GM19240 (cell line): ENCODE results near the gene AACS.
A peak's percentile ranks its signal among the peaks of the same experiment; 100 is the strongest.

Experiments used
- DNase-seq: peaks from one replicate; pipeline ENCODE4 v3.0.0; 2011; ENCODE audit warnings: low spot score; ENCODE audit not compliant: insufficient read length

The AACS gene

GRCh38 chr12:125149160-125150108 lies 84.2 kb downstream of the AACS start:
- peak; percentile 86 for DNase-seq

GRCh38 chr12:125151284-125151683 lies 86.0 kb downstream of the AACS start:
- DNase-seq: no peak

- DNase-seq: no peak
These were observed 87.2 kb downstream of the AACS start for GRCh38 chr12:125152463-125152862.

- no peak for DNase-seq
These were observed 90.1 kb downstream of the AACS start for GRCh38 chr12:125155366-125155765.

- DNase-seq: no peak
These were observed 91.9 kb downstream of the AACS start for GRCh38 chr12:125157177-125157576.

- no peak for DNase-seq
These were observed 94.5 kb downstream of the AACS start for GRCh38 chr12:125159702-125160101.

- DNase-seq: no peak
These were observed 95.2 kb downstream of the AACS start for GRCh38 chr12:125160281-125160955.

- no peak for DNase-seq
These were observed 96.4 kb downstream of the AACS start for GRCh38 chr12:125161712-125162022.

- DNase-seq: no peak
These were observed 97.3 kb downstream of the AACS start for GRCh38 chr12:125162489-125163028.

GRCh38 chr12:125163148-125163547 lies 97.9 kb downstream of the AACS start:
- no peak for DNase-seq

GRCh38 chr12:125164541-125164940 lies 99.3 kb downstream of the AACS start:
- no peak for DNase-seq

GRCh38 chr12:125166041-125166440 lies 100.8 kb downstream of the AACS start:
- DNase-seq: no peak

GRCh38 chr12:125167658-125168057 lies 102.4 kb downstream of the AACS start:
- no peak for DNase-seq

GRCh38 chr12:125169451-125169850 lies 104.2 kb downstream of the AACS start:
- no peak for DNase-seq

GRCh38 chr12:125169870-125170269 lies 104.6 kb downstream of the AACS start:
- DNase-seq: no peak

- DNase-seq: no peak
These were observed 106.0 kb downstream of the AACS start for GRCh38 chr12:125171267-125171666.

- DNase-seq: no peak
These were observed 107.1 kb downstream of the AACS start for GRCh38 chr12:125172231-125172850.

- no peak for DNase-seq
These were observed 110.3 kb downstream of the AACS start for GRCh38 chr12:125175576-125175975.

- DNase-seq: no peak
These were observed 113.0 kb downstream of the AACS start for GRCh38 chr12:125178222-125178621.

- DNase-seq: no peak
These were observed 114.9 kb downstream of the AACS start for GRCh38 chr12:125180144-125180543.

GRCh38 chr12:125181107-125181506 lies 115.9 kb downstream of the AACS start:
- no peak for DNase-seq
